ENCODE data around the gene DHX40. TPM values are rescaled to one million over a fixed set of nuclear protein-coding genes. Genes with fewer than 3 reads are reported as not detected.

Gene DHX40
- total and polyA plus RNA-seq, 8 donors: 6.6 to 21.2 (median 15.7) TPM

DNA sequence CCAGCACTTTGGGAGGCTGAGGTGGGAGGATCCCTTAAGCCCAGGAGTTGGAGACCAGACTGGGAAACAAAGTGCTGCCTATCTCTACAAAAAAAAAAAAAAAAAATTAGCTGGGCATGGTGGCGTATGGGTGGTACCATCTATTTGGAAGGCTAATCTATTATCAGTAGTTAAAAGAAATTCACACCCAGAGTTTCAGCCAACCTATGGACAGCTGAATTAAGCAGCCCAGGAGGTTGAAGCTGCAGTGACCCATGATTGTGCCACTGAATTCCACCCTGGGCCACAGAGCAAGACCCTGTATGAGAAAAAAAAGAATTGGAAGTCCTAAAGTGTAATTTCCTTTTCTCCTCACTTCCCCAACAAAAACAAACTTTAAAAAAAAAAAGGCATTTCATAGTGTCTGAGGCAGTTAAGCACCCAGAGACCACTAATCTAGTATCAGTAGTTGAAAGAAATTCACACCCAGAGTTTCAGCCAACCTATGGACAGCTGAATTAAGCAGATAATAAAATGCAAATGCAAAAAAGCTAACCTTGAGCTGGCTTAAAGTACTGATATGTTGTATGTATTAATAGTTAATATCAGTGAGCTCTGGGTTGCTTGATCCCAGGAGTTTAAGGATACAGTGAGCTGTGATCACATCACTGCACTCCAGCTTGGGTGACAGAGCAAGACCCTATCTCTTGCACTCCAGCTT lies 72.4 kb downstream of the DHX40 start:
- Histone ChIP-seq H3K27me3 (no peaks in the 10 kb centered on the region), H3K4me3 (no peak overlapping the region), H3K9me3 (no peaks in the 10 kb centered on the region), H3K27ac (no peak overlapping the region), H3K36me3 (no peaks in the 10 kb centered on the region), H3K4me1 (peaks cover 11 to 40% (median 39%) of the 10 kb centered on the region in 3 donors)
- ATAC-seq (no peak), FAIRE-seq (no peak), DNase-seq (no peak)
- 73 to 84% methylated on average over 1 of the region's 1 CpG for WGBS, 2 donors
- TF ChIP-seq, protein P1, sequence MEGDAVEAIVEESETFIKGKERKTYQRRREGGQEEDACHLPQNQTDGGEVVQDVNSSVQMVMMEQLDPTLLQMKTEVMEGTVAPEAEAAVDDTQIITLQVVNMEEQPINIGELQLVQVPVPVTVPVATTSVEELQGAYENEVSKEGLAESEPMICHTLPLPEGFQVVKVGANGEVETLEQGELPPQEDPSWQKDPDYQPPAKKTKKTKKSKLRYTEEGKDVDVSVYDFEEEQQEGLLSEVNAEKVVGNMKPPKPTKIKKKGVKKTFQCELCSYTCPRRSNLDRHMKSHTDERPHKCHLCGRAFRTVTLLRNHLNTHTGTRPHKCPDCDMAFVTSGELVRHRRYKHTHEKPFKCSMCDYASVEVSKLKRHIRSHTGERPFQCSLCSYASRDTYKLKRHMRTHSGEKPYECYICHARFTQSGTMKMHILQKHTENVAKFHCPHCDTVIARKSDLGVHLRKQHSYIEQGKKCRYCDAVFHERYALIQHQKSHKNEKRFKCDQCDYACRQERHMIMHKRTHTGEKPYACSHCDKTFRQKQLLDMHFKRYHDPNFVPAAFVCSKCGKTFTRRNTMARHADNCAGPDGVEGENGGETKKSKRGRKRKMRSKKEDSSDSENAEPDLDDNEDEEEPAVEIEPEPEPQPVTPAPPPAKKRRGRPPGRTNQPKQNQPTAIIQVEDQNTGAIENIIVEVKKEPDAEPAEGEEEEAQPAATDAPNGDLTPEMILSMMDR (IDR thresholded peaks at IDR 0.05): no peak
- intact Hi-C loops (cut with DNase I): no loop called here

DNA sequence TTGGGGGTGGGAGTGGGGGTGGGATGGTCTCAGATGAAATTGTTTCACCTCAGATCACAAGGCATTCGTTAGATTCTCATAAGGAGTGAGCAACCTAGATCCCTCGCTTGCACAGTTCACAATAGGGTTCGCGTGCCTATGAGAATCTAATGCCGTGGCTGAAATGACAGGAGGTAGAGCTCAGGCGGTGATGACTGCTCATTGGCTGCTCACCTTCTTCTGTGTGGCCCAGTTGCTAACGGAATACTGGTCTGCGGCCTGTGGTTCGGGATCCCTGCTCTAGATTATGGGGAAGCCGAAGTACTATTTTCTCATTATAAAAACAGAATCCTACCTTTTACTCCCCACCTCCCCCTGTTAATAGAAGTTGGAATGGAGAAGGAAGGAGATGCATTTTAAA lies 73.1 kb downstream of the DHX40 start:
- 72 to 74% methylated on average over 10 of the region's 10 CpGs for WGBS, 2 donors
- no peak for FAIRE-seq
- intact Hi-C loops (cut with DNase I): no loop called here
- Histone ChIP-seq H3K27me3 (no peaks in the 10 kb centered on the region), H3K9me3 (no peaks in the 10 kb centered on the region), H3K4me3 (no peak overlapping the region), H3K4me1 (peaks cover 13 to 44% (median 37%) of the 10 kb centered on the region in 3 donors), H3K36me3 (no peaks in the 10 kb centered on the region), H3K27ac (no peak overlapping the region)
- no peak for ATAC-seq
- TF ChIP-seq, protein P1 (IDR thresholded peaks at IDR 0.05): no peak
- DNase-seq: no peak

DNA sequence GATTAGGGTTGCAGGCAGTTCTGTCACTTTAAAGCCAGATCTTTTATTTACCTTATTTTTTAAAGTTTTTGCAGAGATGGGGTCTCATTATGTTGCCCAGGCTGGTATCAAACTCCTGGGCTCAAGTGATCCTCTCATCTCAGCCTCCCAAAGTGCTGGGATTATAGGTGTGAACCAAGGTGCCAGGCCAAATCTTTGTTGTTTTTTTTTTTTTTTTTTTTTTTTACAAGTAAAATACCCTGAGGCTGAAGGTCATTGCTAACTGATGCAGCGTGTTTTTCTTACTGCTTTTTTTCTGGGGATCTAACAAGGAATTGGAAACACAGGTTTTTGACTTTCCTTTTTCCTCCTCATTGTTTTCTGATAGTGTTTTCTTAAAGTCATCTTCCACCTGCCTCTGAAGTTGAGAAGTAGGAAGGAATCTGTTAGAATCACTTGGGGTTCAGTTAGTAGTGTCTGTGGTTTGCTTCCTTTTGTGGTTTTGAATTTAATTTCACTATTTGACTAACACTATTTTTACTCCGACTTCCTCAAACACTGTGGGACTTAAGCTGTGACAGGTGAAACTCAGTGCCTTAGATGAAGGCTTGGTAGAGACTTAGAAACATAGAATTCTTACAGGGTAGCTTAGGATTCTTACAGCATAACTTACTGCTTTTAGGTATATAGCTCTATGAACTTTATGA lies 76.5 kb downstream of the DHX40 start:
- Histone ChIP-seq H3K27me3 (no peaks in the 10 kb centered on the region), H3K27ac (peak overlapping the region in 2 of 4 donors; percentile 42 to 50), H3K4me3 (no peak overlapping the region), H3K4me1 (peaks cover 15 to 28% (median 21%) of the 10 kb centered on the region in 3 donors), H3K36me3 (peaks cover 0 to 6% (median 0%) of the 10 kb centered on the region in 3 donors), H3K9me3 (no peaks in the 10 kb centered on the region)
- peak in 3 of 4 donors; percentile 44 to 66 (median 64) for ATAC-seq
- TF ChIP-seq, protein P1 (IDR thresholded peaks at IDR 0.05): no peak
- DNase-seq: no peak
- no peak for FAIRE-seq
- intact Hi-C loops (cut with DNase I): no loop called here
- WGBS, 2 donors: 10 to 16% methylated on average over 2 of the region's 2 CpGs

DNA sequence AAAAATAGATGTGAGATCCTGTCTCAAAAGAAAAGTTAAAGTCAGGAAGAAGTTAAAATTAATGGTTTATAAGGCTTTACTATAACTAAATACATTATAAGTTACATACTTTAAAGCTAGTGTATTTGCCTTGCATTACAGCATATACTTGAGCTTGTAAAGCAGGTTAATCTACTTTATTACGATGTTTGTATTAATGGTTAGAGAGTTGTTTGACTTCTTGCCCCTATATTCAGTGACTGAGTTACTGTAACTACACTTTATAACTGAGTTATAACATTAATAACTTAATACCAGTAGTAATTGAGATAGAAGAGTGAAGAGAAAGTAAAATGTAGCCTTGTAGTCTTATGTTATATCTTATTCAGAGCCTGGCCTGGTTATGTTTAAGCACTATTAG lies 77.2 kb downstream of the DHX40 start:
- TF ChIP-seq, protein P1 (IDR thresholded peaks at IDR 0.05): no peak
- 14 to 16% methylated on average over 1 of the region's 1 CpG for WGBS, 2 donors
- FAIRE-seq: no peak
- peak in 3 of 4 donors; percentile 29 to 59 (median 43) for ATAC-seq
- no peak overlapping the region for H3K4me3 ChIP-seq
- H3K9me3 ChIP-seq: no peaks in the 10 kb centered on the region
- no peaks in the 10 kb centered on the region for H3K27me3 ChIP-seq
- intact Hi-C loops (cut with DNase I): no loop called here
- DNase-seq: no peak
- peaks cover 0 to 6% (median 0%) of the 10 kb centered on the region in 3 donors for H3K36me3 ChIP-seq
- peaks cover 15 to 28% (median 21%) of the 10 kb centered on the region in 3 donors for H3K4me1 ChIP-seq
- H3K27ac ChIP-seq: peak overlapping the region in 2 of 4 donors; percentile 42 to 50

All from pancreas (tissue), 10 donors.